HG03280 (cell line): ENCODE measurements around the gene RRP12.
A peak's percentile ranks its signal among the peaks of the same experiment; 100 is the strongest.
"Not testable (repeated sequence)": the region's sequence is repeated elsewhere in the genome, so short reads cannot be mapped to it uniquely, and the experiment has no call there.

Experiments used
- ATAC-seq: cut with Tn5 transposase; IDR thresholded peaks from one replicate; pipeline ENCODE4 v1.9.1; 2021; ENCODE audit warnings: mild to moderate bottlenecking, moderate library complexity; ENCODE audit not compliant: unreplicated experiment

The RRP12 gene, protein sequence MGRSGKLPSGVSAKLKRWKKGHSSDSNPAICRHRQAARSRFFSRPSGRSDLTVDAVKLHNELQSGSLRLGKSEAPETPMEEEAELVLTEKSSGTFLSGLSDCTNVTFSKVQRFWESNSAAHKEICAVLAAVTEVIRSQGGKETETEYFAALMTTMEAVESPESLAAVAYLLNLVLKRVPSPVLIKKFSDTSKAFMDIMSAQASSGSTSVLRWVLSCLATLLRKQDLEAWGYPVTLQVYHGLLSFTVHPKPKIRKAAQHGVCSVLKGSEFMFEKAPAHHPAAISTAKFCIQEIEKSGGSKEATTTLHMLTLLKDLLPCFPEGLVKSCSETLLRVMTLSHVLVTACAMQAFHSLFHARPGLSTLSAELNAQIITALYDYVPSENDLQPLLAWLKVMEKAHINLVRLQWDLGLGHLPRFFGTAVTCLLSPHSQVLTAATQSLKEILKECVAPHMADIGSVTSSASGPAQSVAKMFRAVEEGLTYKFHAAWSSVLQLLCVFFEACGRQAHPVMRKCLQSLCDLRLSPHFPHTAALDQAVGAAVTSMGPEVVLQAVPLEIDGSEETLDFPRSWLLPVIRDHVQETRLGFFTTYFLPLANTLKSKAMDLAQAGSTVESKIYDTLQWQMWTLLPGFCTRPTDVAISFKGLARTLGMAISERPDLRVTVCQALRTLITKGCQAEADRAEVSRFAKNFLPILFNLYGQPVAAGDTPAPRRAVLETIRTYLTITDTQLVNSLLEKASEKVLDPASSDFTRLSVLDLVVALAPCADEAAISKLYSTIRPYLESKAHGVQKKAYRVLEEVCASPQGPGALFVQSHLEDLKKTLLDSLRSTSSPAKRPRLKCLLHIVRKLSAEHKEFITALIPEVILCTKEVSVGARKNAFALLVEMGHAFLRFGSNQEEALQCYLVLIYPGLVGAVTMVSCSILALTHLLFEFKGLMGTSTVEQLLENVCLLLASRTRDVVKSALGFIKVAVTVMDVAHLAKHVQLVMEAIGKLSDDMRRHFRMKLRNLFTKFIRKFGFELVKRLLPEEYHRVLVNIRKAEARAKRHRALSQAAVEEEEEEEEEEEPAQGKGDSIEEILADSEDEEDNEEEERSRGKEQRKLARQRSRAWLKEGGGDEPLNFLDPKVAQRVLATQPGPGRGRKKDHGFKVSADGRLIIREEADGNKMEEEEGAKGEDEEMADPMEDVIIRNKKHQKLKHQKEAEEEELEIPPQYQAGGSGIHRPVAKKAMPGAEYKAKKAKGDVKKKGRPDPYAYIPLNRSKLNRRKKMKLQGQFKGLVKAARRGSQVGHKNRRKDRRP (N-terminal part only)

DNA sequence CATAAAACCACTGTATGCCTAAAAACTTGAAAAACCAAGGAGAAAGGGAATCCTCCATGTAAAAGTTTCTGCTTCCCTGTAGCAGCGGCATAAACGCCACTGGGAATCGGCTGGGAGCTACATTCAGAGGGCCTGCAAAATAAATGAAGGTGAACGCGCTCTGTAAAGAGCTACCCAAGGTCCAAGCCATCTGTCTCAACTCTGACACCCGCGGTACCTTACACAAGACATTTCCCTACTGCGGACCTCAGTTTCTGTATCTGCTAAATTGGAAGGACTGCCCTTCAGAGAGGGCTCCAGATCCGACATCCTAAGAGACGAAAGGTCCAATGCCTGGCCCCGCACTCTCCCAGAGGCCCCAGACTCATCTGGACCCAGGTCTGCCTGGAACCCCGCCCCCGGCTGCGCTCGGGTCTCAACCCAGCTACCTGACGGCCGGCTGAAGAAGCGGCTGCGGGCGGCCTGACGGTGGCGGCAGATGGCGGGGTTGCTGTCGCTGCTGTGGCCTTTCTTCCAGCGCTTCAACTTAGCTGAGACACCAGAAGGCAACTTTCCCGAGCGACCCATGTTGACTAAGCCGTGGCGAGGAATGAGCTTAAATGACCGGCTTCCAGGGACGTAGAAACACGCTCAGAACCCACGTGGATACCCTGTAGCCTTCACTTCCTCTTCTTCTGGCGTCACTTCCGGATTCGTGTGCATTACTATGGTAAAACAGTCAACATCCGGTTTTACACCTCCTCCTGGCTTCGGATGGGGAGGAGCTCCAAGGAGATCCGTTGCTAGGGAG, at the start of gene RRP12:
Gene RRP12, minus strand, starts transcription at position 676 of the 790 bp plus-strand sequence. Its CDS starts 109 bp downstream, at position 567.
- ATAC-seq = peak; percentile 93

DNA sequence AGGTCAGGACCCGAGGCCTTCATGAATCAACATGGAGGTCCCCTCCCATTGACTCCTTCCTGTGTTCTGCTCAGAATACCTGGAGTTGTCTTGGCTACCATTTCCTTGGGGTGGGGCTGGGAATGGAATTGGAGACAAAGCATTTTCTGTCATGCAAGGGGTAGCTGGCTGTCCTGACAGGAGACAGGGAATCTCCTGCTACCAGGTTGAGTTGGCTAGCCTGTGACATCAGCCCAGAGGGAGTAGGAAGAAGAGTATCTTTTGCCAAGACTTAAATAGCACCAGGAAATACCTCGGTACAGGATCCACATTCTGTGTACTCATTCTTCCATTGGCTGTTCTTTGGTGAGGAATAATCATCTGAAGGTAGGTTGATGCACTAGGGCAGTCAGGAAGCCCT, 49.7 kb upstream of the RRP12 start:
- ATAC-seq = no peak

DNA sequence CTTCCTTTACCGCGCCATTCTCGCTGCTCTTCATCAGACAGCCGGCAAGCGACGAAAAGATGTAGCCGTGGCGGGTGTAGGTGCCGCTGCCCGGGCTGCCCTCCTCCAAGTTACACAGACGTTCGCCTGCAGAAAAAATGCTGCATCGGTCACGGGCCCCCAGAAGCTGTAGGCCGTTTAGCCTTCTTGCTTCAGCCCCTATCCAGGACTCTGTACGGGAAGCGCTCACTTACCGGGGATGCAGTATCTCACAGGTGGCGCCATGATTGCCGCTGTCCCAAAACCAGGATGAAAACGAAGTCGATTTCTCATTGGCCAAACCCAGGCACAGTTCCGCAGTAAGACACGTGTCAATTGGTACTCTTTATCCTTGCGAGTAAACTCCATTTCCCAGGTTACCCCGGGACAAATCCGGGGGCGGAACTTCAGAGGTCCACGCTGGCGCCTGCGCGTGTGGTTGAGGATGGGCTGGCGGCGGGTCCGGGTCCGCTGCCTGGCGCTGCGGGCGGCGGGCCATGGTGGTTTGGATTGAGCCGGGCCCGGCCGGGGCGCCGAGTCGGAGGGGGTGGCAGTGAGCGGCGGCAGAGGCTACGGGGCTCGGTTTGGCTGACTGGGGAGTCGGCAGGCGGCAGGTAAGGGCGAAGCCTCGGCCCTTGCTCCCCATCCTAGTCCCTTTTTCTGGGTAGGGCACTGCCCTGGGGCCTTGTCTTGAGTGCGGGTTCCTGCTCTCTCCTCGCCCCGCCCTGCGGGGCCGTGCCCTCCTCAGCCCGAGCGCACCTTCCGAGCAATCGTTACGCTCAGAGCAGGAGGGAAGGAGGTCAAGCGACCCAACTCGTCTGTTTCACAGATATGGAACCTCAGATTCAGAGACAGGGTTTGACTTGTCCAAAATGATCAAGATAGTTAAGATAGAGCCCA, 44.8 kb upstream of the RRP12 start, which contains the start of the genes EXOSC1 and ZDHHC16:
Gene EXOSC1, minus strand, starts transcription at position 285 of the 918 bp plus-strand sequence. Its CDS starts 21 bp downstream, at position 264.
Gene ZDHHC16, plus strand, starts transcription at position 454 of the 918 bp plus-strand sequence. CDS start 5,501 bp downstream, outside the sequence.
- ATAC-seq = peak; percentile 97

DNA sequence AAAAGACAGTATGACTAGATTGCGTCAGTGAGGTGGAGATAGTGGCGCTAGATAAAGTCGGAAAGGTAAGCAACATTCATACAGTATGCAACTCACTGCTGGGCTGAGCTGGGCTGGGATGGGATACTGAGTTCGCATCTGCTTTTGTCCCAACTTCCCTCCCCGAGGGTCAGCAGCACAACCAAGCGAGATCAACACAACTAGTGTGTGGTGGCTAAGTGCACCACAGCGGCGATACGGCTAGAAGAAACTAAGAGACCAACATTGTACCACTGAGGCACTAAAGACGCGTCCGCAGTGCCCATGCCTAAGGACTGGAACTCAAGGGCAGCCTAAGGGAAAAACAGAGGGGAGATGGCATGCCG, 44.2 kb upstream of the RRP12 start:
- ATAC-seq = peak; percentile 7

DNA sequence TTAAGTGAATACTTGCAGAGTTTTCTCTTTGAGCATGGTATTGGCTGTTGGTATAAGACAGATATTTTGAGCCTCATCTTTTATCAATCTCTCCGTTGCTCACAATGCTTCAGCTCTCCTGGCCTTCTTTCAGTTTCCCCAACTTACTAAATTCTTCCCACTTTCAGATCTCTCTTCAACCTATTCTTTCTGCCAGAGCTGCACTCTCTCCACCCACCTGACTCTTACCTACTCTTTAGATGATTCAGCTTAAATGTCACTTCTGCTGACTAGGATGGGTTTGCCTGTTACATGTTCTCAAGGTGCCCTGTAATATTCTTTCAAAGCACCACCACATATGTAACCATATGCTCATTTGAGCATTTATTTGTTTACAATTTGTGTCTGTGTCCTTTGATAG, 43.1 kb upstream of the RRP12 start:
- ATAC-seq = no peak

DNA sequence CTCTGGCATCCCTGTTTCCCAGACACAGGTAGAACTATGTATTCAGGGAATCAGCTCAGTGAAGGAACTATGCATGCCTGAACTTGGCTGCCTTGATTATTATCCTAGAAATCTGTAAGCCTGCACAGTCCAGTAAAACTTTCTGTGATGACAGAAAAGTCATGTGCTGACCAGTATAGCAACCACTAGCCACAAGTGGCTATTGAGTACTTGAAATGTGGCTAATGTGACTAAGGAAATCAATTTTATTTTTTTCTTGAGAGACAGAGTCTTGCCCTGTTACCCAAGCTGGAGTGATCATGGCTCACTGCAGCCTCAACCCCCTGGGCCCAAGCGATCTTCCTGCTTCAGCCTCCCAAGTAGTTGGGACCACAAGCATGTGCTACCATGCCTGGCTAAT, 41.1 kb upstream of the RRP12 start:
- no peak for ATAC-seq

DNA sequence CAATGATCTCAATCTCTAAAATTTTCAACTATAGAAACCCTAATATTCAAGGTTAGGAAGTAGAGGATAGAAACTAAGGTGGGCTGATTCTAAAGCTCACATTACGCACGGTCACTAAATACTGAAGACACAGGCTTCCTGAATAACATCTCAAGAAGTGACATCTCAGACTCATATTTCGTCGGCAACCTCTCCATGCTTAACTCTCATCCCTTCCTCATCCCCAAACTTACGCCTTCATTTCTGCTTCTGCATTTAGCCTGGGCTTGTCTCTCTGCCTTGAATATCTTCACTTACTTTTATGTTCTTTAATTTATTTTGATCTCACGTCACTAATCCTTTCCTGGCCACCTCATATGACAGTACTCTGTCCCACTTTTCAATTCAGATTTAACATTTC, 34.1 kb upstream of the RRP12 start:
- ATAC-seq = no peak

DNA sequence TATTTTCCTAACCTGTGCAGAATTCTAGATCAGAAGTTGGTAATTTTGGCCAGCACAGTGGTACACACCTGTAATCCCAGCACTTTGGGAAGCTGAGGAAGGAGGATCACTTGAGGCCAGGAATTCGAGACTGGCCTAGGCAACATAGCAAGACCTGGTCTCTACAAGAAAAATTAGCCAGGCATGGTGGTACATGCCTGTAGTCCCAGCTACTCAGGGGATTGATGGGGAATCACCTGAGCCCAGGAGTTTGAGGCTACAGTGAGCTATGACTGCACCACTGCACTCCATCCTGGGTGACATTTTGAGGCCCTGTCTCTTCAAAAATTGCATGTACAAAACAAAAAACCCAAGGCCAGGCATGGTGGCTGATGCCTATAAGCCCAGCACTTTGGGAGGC, 33.4 kb upstream of the RRP12 start:
- no peak for ATAC-seq

DNA sequence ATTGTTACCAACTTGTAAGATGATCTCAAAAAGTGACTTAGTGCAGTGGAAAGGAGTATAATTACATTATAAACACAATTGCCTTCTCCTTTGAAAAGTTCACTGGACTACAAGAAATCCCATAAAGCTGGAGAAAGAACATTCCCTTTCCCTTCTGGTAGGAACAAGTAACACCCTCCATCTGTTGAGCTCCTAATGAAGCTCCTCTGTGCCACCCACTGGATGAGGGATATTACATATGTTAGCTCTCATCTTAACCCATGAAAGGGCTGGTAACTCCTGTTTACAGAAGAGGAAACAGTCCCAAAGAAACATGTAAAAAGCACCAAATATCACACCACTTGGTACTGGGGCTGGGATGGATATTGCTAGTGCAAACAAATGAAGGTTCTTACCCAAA, 32.9 kb upstream of the RRP12 start:
- no peak for ATAC-seq

DNA sequence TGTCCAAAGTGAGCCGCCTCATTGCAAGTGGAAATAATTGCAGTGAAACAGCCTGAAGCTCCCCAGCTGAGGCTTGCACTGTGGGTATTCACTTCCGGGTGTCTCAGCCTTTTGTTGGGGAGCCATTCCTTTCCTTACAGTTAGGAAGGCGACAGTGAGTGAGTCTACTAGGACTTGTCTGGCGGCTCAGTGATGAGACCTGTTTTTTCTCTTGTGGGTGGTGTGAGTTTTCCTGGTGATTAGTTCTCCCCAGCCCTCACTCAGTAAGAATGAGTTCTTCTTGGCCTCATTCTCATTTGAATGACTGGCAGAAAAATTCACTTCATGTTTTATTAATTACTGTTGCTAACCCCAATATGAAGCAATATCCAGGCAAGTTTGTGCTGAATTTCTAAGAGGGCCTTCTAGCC, 27.4 kb upstream of the RRP12 start:
- ATAC-seq = no peak

DNA sequence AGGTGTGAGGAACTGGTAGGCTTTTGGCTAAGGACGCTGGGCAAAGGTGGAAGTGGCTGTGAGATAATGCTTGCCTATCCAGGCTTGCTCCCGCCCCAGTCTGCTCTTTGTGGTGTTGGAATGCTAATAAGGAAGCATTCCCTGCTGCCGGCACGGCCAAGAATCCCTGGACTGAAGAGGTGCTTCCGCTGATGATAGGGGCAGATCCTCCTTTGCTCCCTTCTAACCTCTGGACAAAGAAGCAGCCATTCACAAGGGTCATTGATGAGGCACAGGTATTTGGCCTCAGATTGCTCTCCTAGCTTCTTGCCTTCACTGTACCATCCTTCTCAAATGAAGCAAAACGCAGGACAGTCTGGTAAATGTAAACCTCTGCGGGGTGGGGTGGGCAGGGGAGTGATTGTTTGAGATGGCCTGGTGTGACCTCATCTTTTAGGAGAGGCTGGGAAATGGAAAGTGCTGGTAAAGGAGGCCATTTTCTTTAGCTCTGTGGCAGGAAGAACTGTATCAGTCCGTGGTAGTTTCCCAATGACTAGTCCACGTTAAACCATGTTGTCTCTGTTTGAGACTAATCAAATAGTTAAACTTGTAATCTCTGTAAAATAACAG, 26.5 kb upstream of the RRP12 start:
- no peak for ATAC-seq

DNA sequence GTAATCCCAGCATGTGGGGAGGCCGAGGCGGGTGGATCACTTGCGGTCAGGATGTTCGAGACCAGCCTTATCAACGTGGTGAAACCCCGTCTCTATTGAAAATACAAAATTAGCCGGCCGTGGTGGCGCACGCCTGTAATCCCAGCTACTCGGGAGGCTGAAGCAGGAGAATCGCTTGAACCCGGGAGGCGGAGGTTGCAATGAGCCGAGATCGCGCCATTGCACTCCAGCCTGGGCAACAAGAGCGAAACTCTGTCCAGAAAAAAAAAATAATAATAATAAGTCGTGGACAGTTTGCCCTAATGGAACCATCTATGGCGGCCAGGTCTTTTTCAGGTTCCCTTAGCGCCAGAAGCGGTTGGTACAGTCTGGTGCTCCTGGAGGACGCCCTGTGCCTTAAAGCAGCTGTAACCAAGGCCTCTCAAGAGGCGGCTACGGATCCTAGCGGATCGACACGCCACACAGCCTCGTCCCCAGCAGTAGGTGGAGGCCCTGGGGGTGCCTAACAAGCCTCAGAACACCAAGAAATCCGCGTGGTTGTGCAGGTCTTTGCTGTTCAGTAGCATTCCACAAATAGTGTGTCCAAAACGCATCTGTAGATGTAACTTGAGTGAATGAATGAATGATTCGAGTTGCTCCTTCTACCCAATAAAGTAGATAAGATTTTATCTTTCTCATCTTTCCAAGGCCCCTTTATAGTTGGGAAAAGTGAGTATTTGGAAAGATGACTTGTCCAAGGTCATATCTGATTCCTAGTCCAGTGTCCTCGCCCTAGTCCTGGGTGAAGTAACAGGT, 25.8 kb upstream of the RRP12 start:
- no peak for ATAC-seq

DNA sequence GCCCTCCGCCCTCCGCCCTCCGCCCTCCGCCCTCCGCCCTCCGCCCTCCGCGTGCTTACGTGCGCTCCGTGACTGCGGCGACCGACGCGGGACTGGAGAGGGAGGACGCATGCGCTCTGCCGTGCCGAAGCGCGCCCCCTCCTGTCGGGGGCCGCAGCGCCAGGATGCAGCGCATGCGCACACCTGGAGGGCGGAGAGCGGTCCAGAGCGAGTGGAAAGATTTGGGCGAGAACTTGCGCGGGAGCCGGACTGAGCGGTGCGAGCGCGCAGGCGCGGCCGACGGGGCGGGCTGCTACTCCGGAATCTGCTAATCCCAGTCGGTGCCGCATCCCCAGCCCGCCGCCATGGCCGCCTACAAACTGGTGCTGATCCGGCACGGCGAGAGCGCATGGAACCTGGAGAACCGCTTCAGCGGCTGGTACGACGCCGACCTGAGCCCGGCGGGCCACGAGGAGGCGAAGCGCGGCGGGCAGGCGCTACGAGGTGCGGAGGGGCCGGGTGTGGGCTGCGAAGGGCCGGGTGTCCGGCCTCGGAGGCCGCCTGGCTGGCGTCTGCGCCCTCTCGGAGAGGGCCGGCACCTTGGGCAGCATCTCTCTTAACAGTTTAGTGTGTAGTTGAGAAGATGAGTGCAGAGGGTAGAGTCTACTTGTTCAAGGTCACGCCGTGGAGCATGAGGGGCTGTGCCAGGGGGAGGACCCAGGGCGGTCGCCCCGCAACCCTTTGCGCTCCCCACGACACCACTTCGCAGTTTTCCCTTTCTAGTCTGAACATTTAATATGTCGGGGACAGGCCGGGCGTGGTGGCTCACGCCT, 25.0 kb upstream of the RRP12 start, which contains the start of gene PGAM1:
Gene PGAM1, plus strand, starts transcription at position 228 of the 812 bp plus-strand sequence. Its CDS starts 117 bp downstream, at position 345.
- peak; percentile 87 for ATAC-seq

DNA sequence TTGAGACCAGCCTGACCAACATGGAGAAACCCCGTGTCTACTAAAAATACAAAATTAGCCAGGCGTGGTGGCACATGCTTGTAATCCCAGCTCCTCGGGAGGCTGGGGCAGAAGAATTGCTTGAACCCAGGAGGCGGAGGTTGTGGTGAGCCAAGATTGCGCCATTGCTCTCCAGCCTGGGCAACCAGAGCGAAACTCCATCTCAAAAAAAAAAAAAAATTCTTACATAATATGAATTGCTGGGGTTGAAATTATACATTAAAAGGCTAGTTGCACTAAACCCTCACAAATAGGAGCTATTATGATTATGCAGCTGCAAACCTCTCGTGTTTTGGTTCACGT, 22.6 kb upstream of the RRP12 start:
- not testable (repeated sequence) for ATAC-seq

DNA sequence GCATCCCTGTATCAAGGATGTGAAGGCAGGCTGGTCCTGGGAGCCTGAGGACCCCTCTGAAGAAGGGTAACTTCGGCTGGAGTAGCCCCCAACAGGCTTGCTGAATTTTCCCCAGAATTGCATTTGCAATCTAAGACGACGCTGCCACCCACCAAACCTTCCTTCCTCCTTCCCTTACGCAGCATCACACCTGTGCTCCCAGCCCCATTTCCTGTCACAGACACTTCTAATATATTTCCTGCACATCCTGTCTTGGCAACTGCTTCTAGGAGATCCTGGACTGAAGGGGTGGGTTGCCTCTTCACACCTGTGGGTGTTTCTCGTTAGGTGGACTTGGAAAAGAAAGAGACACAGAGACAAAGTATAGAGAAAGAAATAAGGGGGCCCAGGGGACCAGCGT, 15.4 kb upstream of the RRP12 start:
- ATAC-seq = no peak

DNA sequence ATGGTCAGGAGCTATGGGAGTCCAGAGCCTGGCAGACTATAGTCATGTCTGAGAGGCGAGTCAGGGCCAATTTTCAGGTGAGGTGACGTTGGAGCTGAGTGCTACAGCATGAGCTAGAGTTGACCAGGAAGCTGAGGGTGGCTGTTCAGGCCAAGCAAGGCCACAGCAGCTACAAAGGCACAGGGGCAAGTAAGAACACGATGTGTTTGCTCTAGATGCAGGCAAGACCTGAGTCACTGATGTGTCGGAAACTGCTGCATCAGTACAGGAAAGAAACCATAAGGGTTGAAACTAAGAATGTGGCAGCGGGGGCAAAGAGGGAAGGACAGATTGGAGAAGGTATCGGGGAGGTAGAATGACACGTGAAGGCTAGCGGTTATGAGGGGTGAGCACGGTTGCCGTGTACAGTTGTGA, 11.8 kb upstream of the RRP12 start:
- ATAC-seq = peak; percentile 77

DNA sequence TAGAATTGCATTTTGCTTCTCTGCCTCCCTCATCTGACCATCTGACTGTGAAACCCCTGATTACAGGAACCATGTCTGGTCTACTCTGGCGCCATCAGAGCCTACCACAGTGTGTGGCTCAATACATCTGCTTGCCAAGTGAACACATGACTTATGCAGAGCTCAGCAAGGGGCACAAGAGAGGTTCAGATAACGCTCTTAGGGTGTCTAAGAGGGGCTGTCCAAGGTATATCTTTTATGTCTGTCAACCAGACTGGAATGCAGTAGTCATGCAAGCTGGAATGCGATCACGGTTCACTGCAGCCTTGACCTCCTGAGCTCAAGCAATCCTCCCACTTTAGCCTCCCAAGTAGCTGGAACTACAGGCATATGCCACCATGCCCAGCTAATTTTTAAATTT, 10.3 kb upstream of the RRP12 start:
- no peak for ATAC-seq
